GM12891 (cell line): ENCODE data around the gene CSNK2A1.

ENCODE experiments used
- PAX5 ChIP-seq: IDR thresholded peaks from 2 replicates; pipeline ENCODE4 v1.6.1; 2011; ENCODE audit warnings: low read length, moderate library complexity, mild to moderate bottlenecking; ENCODE audit not compliant: insufficient read depth, severe bottlenecking
- POLR2A ChIP-seq: IDR thresholded peaks from 2 replicates; pipeline ENCODE4 v1.6.1; 2011; ENCODE audit warnings: low read depth, low read length, control low read depth
- POLR2AphosphoS5 ChIP-seq: IDR thresholded peaks from 2 replicates; pipeline ENCODE4 v1.6.1; 2011; ENCODE audit warnings: low read depth, low read length, control low read depth
- POU2F2 ChIP-seq: IDR thresholded peaks from 2 replicates; pipeline ENCODE4 v1.6.1; 2011; ENCODE audit warnings: low read depth, mild to moderate bottlenecking, control low read depth, low read length, moderate library complexity
- SPI1 ChIP-seq: IDR thresholded peaks from 2 replicates; pipeline ENCODE4 v1.6.1; 2011; ENCODE audit warnings: low read depth, low read length, control low read depth
- TAF1 ChIP-seq: IDR thresholded peaks from 2 replicates; pipeline ENCODE4 v1.6.1; 2011; ENCODE audit warnings: low read depth, low read length, control low read depth

GRCh38 chr20:584161-584970 is 40.8 kb upstream of the CSNK2A1 start:
- no peak for TF ChIP-seq TAF1
- TF ChIP-seq SPI1: no peak
- no peak for TF ChIP-seq POLR2AphosphoS5
- no peak for TF ChIP-seq POLR2A
- no peak for TF ChIP-seq POU2F2
- TF ChIP-seq PAX5: no peak
